ENCODE data around the gene ALDH8A1.

Gene ALDH8A1, protein sequence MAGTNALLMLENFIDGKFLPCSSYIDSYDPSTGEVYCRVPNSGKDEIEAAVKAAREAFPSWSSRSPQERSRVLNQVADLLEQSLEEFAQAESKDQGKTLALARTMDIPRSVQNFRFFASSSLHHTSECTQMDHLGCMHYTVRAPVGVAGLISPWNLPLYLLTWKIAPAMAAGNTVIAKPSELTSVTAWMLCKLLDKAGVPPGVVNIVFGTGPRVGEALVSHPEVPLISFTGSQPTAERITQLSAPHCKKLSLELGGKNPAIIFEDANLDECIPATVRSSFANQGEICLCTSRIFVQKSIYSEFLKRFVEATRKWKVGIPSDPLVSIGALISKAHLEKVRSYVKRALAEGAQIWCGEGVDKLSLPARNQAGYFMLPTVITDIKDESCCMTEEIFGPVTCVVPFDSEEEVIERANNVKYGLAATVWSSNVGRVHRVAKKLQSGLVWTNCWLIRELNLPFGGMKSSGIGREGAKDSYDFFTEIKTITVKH

DNA sequence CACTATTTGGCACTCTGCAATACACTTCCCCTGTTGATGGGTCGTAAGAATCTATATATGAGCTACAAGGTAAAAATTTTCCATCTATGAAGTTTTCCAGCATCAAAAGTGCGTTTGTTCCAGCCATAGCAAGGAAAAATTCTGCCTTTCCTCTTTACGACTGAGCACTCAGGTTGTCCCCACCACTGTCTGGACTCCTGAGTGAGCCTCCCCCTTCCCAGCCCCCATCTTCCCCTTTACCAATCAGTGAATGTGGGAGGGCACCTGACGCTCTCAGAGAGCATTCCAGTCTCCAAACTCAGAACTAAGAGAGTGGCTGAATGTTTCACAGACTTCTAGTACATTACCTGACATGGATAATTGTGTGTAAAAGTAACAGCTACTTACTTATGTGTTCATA, at the start of gene ALDH8A1:
Gene ALDH8A1 (minus strand): TSS at position 175 of the 400 bp plus-strand sequence. CDS start 48 bp downstream, at position 127.
- DNase-seq = no peak

DNA sequence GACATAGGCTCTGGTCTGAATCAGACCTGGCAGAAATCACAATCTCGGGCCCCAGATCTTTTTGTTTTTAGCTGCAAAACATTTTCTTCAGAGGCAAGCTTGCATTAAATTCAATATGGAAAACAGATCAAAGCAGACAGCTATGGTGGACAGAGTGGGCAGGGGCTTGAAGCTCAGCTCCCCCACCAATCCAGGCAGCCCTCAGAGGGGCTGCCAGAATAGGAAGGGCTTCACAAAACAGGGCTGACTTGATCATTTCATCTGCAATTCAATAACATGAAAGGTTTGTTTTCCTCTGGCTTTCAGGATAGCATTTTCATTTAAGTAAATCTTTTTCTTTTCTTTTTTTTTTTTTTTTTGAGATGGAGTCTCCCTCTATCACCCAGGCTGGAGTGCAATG, 49.2 kb upstream of the ALDH8A1 start:
- DNase-seq = no peak

DNA sequence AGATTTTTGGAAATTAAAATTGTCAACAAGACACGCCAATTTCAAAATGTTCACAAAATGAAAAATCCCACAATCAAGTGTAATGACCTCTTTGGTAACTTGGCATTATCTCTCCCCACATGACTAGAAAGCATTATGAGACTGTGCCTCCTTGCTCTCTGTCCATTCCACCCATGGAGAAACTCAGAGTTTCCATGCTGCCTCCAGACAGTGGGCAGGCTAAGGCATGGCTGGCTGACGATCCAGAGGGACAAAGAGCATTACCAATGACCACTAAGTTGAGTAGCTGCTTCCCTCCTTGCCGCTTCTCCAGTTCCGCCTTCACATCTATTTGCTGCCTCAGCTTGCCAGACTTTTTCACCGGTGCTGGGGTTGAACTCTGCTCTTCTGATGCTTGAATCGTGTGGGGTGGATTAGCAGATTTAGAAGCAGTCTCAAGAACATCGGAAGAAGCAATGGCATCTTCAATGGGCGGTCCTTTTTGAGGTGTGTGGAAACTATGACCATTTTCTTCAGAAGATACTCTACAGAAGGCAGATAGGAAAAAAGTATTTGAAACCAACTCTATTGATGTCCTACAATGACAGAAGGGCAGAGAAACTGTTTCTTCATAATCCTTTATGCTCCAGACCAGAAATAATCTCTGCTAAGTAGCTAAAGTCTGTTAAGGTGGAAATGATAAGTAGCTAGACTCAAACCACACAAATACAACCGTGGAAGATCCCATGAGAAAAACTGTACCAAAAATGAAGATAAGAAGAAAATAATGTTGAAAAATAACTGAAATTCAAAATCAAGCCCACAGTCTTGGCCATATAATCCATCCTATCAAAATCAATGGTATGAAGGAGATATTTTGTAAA, 47.5 kb upstream of the ALDH8A1 start:
- DNase-seq = no peak

DNA sequence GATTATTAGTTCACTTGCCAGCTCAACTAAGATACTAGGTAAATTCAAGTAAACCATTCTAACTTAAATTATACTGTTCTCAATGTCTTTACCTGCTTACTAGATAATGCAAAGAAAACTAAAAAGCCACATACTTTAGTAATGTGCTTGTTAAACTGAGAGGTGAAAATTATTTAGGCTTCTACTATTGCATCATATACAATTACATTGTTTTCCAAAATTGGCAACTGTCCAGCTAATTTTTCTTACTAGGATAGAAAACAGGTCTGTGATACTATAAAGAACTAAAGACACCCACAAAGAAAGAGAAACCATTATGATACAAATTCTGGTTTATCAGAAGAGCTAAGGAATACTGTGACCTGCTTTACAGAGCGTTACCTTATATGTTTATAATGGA, 45.6 kb upstream of the ALDH8A1 start:
- DNase-seq = no peak

DNA sequence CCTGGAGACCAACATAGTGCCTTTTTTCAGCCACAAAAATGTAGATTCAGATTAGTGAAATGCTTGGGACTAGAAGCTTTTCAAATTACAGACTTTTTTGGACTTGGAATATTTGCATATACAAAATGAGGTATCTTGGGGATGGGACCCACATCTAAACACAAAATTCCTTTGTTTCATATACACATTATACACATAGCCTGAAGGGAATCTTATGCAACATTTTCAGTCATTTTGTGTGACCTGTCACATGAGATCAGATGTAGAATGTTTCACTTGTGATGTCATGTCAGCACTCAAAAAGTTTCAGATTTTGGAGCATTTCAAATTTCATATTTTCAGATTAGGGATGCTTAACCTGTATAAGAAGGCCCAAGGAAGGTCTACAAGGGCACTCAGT, 44.5 kb upstream of the ALDH8A1 start:
- no peak for DNase-seq

DNA sequence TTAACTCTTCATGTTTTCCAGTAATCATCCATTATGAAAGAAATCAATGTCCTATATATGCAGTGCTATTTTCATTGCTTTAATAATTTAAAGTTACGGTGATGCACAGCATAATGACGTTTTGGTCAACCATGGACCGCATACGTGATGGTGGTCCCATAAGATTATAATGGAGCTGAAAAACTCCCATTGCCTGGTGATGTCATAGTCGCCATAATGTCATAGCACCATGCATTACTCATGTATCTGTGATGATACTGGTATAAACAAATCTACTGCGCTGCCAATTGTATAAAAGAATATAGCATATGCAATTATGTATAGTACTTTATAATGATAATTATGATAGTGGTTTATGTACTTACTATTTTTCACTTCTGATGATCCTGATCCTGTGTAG, 42.3 kb upstream of the ALDH8A1 start:
- no peak for DNase-seq

DNA sequence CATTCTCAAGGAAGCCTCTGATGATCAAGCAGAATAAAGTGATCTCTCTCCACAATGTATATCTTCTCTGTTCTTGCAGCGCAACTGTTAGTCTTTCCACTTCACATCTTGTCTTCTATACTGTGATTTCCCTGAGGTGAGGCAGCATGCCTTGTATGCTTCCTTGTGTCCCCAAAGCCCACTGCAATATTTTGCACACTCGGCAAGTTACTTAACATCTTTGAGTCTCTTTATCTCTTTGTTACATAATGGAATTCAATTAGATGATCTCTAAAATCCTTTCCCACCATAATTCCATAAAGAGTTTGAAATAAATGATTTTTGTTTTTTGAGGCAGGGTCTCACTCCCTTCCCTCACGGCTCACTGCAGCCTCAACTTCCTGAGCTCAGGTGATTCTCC, 40.4 kb upstream of the ALDH8A1 start:
- no peak for DNase-seq

DNA sequence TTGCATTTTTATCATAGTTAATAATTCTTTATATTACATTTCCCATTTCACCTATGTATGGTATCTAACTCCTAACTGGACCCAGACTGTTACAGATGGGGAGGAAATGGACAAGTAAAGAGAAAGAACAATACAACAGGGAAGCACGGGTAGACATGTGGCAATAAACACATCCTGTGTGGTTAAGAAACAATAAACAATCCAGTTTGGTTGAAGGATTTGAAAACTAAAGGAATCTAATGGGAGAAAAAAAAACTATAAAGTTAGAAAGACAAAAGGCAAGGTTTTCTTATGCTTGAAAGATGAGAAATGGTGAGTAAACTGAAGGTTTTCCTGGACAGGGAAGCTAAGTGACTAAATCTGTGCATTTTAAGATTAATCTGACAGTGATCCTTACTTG, 34.9 kb upstream of the ALDH8A1 start:
- no peak for DNase-seq

DNA sequence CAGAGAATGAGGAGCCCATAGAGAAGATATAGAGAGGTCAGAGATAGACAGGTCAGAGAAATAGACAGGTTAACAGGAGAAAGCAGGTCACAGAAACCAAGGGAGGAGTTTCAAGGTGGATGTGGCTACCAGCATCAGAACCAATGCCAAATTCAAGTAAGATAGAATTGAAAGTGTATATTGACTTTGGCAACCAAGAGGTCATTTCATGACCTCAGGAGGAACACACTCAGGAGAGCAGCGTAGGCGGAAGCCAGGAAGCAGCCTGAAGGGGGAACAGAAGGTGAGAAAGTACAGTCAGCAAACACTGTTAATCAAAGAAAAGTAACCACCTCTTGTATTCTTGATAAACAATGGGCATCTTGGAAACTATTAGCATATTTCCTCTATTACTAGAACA, 33.9 kb upstream of the ALDH8A1 start:
- DNase-seq = no peak

DNA sequence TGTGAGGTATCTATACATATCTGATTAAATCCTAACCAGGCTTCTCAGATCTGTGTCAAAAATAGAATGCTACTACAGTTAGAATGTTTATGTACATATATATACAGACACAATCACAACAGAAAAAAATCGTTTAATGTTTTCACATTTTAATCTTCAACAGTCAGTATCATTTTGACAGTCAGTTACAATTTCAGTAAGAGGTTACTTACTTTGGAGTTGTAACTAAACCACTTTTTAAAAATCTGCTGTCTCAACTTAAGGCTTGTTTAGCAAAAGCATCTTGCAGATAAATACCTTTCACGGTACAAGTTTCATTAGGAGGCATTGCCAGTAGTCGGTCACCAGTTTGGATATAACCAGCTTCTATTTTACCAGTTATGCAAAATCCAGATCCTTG, 32.3 kb upstream of the ALDH8A1 start:
- no peak for DNase-seq

DNA sequence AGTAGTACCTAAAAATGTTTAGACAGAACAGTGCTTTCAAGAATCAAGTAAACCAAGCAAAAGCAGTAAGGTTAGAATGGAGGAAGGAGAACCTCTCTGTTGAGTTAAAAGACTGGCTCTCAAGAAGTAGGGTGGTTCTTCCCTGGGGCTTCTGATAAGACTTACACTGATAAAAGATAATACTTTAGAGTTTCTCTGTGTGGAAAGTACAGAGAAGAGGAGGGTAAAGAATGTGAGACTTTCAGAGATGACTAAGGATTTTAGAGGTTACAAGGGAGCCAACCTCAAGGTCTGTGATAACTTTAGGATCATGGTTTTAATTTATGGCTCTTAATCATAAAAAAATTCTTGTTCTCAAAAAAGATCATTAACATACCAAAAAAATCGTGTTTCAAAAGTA, 30.9 kb upstream of the ALDH8A1 start:
- DNase-seq = no peak

DNA sequence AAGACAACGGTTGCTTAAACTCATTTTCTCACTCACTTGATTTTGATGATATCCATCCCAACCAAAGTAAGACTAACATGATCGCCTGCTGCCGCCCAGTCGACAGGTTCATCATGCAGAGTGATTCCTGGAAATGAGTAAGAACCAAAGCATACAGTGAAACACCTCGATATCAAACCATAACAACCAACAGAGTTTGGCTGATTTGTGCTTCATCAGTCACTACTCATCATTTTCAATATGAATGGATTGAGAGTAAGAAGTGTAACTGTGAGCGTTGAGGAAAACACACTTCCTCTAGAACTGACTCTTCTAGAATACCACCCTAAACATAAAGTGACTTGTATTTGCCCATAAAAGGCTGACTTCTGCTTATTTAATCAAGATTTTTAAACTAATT, 29.2 kb upstream of the ALDH8A1 start:
- DNase-seq = peak; percentile 44

DNA sequence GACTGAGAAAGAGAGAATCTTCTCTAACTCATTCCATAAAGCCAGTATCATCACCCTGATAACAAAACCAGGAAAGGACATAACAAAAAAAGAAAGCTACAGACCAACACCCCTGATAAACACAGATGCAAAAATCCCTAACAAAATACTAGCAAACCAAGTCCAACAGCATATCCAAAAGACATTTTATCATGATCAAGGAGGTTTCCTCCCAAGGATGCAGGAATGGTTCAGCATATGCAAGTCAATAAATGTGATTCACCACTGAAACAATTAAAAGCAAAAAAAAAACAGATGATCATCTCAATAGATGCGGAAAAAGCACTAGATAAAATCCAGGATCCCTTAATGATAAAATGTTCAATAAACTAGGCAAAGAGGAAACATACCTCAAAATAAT, 24.5 kb upstream of the ALDH8A1 start:
- DNase-seq = no peak

DNA sequence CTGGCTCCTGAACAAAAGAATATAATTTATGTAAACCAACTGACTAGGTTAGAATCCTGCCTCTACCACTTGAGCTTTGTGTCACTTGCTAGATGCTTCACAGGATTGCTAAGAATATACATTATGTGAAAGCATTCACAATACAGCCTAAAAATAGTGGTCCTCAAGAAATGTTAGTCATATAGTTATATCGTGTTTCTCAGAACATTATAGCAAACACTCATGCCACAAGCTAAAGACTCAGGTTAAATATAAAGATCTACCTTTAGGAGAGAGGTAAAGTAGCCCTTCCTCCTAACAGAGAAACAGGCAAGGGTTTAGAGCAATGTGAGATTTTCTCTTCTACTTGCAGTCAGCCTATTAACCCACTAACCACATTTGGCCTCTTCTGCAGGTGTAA, 17.8 kb upstream of the ALDH8A1 start:
- no peak for DNase-seq

DNA sequence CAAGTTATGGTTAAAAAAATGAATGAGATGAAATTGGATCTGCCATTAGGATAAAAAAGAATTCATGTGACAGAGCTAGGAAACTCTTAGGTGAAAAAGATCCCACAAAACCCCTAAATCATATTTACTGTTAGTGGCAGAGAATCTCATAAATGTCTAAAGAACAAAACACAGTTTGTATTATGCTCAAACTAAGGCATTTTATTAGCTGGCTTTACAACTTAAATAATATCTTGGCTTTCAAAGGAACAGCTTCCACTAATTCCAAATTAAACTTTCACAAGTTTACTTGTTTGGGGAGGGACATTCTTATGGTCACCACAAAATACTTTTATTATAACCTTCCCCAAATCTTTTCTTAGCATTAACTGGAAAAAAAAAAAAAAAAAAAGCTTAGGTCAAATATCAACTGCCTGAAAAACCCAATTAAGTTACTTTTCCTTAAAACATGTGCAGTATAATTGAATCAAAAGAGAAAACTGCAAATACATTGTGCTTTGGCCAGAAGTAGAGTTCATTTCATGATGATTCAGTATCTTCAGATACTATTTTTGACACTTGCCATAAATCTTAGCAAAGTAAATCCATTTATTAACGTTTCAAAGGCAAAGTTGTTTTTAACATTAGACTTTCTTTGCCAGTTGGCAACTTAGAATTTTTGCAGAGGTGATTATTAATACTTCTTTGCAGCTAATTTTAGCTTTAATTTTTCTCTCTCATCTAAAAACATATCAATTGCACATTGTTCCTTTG, 14.7 kb upstream of the ALDH8A1 start:
- no peak for DNase-seq

DNA sequence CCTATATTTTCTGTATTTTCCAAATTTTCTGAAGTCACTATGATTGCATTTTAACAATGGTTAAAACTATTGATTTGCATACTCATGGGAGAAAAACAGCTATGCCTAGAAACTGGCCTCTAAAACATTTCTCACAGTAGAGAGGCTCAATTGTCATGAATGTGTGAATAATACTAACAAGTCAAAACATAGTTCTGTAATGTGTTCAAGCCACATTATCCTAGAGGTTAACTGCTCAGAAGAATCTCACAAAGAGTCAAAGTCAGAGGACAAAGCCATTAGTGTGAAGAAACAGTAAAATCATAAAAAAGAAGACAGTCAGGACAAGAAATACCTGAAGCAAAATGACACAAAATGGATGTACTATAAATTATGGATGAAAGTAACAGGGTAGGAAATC, 12.5 kb upstream of the ALDH8A1 start:
- DNase-seq = no peak

DNA sequence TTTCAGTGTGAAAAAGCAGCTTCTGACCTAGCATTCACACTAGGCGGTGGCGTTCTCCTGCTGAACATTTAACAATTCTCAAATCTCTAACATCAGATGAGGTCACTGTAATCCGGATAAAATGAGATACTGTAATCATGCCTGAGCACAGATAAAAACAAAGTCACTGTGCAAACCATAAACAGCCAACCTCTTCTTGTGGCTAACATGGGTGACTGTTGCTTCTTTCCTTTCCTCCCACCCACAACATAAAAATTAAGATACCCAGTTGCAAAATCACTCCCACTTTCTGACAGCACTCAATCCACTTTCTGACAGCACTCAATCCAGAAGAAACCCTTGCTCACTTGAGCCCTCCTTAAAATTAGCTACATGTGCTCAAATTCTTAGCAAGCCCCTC, 11.5 kb upstream of the ALDH8A1 start:
- no peak for DNase-seq

DNA sequence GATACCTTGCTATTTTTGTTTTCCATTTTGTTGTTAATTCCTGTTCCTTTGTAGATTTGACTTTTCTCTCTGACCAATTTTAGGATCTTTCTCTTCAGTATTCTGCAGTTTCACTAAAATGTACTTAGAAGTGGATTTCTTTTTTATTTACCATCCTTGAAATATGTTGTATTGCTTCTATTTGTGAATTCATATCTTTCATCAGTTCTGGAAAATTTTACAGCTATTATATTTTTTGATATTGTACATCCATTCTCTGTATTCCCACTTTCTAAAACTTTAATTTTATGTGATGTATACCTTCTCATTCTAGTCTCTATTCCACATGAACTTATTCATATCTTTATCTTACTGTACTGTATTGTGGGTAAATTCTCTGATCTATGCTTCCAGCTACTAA, 9.7 kb upstream of the ALDH8A1 start:
- DNase-seq = no peak

DNA sequence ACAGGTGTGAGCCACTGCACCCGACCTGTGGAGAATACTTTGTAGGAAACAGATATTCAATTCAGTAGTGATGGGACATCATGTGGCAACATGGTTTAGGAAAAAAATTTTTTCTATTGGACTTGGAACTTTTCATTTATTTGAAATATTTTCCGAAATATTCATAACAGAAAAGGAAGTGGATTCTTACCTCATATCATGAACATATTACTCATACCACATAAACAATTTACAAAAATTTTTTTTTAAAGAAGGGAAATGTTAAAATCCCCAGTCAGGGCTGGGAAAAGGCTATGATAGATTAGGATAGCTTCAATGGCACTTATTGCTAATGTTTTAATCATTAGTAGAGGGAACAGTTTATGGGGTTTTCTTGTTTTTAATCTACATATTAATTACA, 6.8 kb upstream of the ALDH8A1 start:
- no peak for DNase-seq

DNA sequence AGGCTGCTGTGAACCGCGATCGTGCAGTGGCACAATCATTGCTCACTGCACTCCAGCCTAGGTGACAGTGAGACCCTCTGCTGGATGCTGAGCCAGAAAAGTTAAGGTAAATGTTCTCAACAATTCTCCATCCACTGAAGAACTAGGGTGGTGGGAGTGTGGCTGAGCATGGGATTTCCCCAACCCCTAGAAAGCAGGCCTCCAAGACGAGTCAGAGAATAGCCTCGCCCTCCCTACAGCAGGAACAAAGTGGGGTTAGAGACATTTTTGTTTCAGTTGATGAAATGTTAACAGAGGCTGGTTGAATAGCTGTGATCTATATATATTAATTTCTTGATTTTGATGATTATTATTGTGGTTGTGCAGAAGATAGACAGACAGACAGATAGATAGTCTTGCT, 6.1 kb upstream of the ALDH8A1 start:
- no peak for DNase-seq

DNA sequence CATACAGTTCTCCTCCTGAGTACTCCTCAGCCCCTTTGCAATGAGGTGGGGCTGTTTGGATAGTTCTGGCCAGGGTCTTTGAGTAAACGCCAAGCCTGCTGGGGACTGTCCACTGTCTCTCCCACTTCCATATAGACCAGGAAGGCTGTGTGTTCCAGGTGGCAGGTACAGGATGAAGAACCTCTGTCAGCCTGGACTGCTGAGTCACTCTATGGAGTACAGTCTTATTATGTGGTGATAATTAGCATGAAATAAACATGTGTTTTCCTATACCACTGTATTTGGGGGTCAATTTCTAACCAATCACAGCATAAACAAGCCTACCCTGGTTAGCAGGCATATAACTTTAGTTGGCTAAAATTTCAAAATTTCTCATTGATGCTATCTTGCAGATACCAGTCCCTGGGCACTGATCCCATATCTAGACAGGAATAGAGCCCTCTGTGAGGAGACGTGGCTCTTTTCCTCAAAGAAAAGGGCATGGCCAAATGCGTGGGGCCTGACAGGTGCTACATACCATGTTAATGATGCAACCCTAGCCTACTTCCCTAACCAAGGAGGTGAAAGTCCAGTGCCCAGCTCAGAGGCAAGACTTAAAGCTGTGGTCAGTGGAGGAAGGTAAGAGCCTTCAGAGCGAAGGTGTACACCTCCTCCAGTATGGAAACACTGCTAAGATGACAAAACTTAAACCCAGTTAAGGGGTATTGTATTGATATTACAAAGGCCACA, 4.5 kb upstream of the ALDH8A1 start:
- no peak for DNase-seq

DNA sequence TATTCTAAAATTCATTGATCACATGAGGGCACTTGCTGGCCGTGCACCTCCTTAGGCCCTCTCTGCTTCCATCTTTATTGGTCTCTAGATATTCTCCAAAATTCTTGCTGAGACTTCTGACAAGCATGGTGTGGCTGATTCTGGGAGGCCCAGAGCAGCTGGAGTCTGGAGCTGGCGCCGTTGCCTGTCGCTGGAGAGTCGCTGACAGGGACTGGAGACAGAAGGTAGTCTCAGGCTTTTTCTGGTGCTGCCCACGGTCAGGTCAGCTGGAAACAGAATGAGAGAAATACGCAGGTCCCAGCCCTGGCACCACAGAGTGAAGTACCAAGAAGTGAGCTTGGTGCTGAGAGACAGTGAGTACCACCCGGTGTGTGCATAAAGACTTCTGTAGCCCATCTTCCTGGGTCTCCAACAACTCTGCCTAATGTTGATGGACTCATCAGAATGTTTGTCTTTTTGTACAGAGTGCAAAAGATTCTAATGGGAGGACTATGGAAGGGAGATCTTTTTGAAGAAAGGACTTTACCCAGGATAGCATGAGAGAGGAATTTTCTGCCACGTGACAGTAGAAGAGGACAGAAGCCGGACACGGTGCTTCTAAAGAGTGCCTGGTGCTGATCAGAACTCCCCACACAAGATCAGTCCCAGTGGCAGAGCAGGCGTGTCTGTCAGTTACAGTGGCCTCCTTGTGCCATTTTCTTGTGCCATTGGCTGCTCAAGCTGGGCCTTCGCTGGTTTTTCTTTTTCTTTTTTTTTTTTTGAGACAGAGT, 1.8 kb upstream of the ALDH8A1 start:
- DNase-seq = no peak

All from stimulated activated CD4-positive, alpha-beta T cell treated with anti-CD3 and anti-CD28 coated beads, Interleukin-12 subunit alpha, Interleukin-12 subunit beta, amount 100 ng/mL, for 4 hours (primary cell).